Measurements from ENCODE around the gene HOXB2. TPM values are rescaled to one million over a fixed set of nuclear protein-coding genes. Genes with fewer than 3 reads are reported as not detected.
A peak's percentile ranks its signal among the peaks of the same experiment; 100 is the strongest.

Gene HOXB2
- total and polyA plus RNA-seq, 9 of the 15 experiments (the other 6 are each of a cell fraction or from before 2014, with no cell fraction given) = 2.1 to 97.7 (median 21.2) TPM

DNA sequence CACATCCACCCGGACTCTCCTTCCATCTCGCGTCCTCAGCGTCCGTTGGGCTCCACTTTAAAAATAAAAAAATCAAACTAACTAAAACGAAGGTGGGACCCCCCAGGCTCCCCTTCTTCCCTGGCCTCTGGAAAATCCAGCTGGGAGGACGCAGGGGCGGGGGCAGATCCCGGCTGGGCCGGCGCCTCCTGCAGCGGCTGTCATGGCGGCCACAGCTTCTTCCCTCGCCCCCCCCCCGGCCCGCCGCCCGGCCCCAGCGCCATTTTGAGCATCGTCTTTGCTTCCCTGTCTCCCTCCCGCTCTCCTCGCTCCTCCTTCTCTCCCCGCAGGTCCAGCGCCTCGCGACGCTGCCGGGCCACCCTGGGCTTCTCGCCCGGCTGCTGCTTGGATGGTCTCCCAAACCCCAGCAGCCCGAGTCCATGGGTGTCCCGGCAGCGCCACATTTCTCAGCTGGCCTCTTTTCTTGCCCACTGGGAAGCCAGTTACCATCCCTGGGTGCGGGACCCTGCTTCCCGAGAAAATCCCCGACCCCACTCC lies 3.3 kb downstream of the HOXB2 start (continued):
- TF ChIP-seq, protein P1, sequence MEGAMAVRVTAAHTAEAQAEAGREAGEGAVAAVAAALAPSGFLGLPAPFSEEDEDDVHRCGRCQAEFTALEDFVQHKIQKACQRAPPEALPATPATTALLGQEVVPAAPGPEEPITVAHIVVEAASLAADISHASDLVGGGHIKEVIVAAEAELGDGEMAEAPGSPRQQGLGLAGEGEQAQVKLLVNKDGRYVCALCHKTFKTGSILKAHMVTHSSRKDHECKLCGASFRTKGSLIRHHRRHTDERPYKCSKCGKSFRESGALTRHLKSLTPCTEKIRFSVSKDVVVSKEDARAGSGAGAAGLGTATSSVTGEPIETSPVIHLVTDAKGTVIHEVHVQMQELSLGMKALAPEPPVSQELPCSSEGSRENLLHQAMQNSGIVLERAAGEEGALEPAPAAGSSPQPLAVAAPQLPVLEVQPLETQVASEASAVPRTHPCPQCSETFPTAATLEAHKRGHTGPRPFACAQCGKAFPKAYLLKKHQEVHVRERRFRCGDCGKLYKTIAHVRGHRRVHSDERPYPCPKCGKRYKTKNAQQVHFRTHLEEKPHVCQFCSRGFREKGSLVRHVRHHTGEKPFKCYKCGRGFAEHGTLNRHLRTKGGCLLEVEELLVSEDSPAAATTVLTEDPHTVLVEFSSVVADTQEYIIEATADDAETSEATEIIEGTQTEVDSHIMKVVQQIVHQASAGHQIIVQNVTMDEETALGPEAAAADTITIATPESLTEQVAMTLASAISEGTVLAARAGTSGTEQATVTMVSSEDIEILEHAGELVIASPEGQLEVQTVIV (CRISPR knock-in tag; IDR thresholded peaks at IDR 0.05; ENCODE audit: borderline replicate concordance) = peak; percentile 54; the same call in 1 of the 2 replicates
- peak; percentile 70; the same call in 1 of the 2 replicates for TF ChIP-seq PHF8 (IDR thresholded peaks at IDR 0.05; ENCODE audit: borderline replicate concordance, low read length)
- no peak for TF ChIP-seq GTF2E2 (tag; IDR thresholded peaks at IDR 0.05)
- no peak for TF ChIP-seq NCOA2 (IDR thresholded peaks at IDR 0.05; ENCODE audit: partially characterized antibody in 2 of 2)
- no peak for TF ChIP-seq MEF2D (tag; conservative IDR thresholded peaks at IDR 0.05; ENCODE audit: low read depth)
- TF ChIP-seq ZNF785 (CRISPR knock-in tag; IDR thresholded peaks at IDR 0.05) = no peak
- TF ChIP-seq PHF21A (IDR thresholded peaks at IDR 0.05; ENCODE audit: borderline replicate concordance, low read depth) = no peak
- TF ChIP-seq TEAD2 (tag; IDR thresholded peaks at IDR 0.05) = no peak
- peak; percentile 46 for TF ChIP-seq TAF9B (IDR thresholded peaks at IDR 0.05; ENCODE audit: partially characterized antibody)
- TF ChIP-seq ZKSCAN8 (CRISPR knock-in tag; IDR thresholded peaks at IDR 0.05) = no peak
- no peak for TF ChIP-seq HMG20A (CRISPR knock-in tag; conservative IDR thresholded peaks at IDR 0.05)
- no peak for TF ChIP-seq ZNF79 (CRISPR knock-in tag; IDR thresholded peaks at IDR 0.05; ENCODE audit: low read depth)
- peak; percentile 24; the same call in 1 of the 2 replicates for TF ChIP-seq FOSL1 (tag; conservative IDR thresholded peaks at IDR 0.05)
- no peak for TF ChIP-seq FOXJ2 (tag; IDR thresholded peaks at IDR 0.05)
- TF ChIP-seq BCL6 (CRISPR knock-in tag; IDR thresholded peaks at IDR 0.05) = no peak
- no peak for TF ChIP-seq ZKSCAN3 (CRISPR knock-in tag; IDR thresholded peaks at IDR 0.05)
- no peak for TF ChIP-seq FOXA1 (IDR thresholded peaks at IDR 0.05; ENCODE audit: borderline replicate concordance)
- no peak for TF ChIP-seq EWSR1 (IDR thresholded peaks at IDR 0.05; ENCODE audit: borderline replicate concordance, low read depth, partially characterized antibody)
- TF ChIP-seq TAF7 (tag; IDR thresholded peaks at IDR 0.05) = peak; percentile 43; the same call in 1 of the 2 replicates
- TF ChIP-seq, protein P2, sequence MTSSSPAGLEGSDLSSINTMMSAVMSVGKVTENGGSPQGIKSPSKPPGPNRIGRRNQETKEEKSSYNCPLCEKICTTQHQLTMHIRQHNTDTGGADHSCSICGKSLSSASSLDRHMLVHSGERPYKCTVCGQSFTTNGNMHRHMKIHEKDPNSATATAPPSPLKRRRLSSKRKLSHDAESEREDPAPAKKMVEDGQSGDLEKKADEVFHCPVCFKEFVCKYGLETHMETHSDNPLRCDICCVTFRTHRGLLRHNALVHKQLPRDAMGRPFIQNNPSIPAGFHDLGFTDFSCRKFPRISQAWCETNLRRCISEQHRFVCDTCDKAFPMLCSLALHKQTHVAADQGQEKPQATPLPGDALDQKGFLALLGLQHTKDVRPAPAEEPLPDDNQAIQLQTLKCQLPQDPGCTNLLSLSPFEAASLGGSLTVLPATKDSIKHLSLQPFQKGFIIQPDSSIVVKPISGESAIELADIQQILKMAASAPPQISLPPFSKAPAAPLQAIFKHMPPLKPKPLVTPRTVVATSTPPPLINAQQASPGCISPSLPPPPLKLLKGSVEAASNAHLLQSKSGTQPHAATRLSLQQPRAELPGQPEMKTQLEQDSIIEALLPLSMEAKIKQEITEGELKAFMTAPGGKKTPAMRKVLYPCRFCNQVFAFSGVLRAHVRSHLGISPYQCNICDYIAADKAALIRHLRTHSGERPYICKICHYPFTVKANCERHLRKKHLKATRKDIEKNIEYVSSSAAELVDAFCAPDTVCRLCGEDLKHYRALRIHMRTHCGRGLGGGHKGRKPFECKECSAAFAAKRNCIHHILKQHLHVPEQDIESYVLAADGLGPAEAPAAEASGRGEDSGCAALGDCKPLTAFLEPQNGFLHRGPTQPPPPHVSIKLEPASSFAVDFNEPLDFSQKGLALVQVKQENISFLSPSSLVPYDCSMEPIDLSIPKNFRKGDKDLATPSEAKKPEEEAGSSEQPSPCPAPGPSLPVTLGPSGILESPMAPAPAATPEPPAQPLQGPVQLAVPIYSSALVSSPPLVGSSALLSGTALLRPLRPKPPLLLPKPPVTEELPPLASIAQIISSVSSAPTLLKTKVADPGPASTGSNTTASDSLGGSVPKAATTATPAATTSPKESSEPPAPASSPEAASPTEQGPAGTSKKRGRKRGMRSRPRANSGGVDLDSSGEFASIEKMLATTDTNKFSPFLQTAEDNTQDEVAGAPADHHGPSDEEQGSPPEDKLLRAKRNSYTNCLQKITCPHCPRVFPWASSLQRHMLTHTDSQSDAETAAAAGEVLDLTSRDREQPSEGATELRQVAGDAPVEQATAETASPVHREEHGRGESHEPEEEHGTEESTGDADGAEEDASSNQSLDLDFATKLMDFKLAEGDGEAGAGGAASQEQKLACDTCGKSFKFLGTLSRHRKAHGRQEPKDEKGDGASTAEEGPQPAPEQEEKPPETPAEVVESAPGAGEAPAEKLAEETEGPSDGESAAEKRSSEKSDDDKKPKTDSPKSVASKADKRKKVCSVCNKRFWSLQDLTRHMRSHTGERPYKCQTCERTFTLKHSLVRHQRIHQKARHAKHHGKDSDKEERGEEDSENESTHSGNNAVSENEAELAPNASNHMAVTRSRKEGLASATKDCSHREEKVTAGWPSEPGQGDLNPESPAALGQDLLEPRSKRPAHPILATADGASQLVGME (CRISPR knock-in tag; IDR thresholded peaks at IDR 0.05) = no peak
- TF ChIP-seq, protein P3, sequence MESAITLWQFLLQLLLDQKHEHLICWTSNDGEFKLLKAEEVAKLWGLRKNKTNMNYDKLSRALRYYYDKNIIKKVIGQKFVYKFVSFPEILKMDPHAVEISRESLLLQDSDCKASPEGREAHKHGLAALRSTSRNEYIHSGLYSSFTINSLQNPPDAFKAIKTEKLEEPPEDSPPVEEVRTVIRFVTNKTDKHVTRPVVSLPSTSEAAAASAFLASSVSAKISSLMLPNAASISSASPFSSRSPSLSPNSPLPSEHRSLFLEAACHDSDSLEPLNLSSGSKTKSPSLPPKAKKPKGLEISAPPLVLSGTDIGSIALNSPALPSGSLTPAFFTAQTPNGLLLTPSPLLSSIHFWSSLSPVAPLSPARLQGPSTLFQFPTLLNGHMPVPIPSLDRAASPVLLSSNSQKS (CRISPR knock-in tag; IDR thresholded peaks at IDR 0.05) = no peak
